ENCODE measurements around the gene RGS9. TPM values are rescaled to one million over a fixed set of nuclear protein-coding genes. Genes with fewer than 3 reads are reported as not detected.

Gene RGS9
- total RNA-seq, 4 donors from 2014 or later: 1.1 to 8.5 (median 3.6) TPM

GRCh38 chr17:65100316-65101140 lies 36.6 kb upstream of the RGS9 start:
- H3K27me3 ChIP-seq: no peaks in the 10 kb centered on the region
- peaks cover 28% of the 10 kb centered on the region for H3K4me1 ChIP-seq
- TF ChIP-seq CTCF (IDR thresholded peaks at IDR 0.05) (peak; percentile 77 to 95), POLR2AphosphoS5 (IDR thresholded peaks at IDR 0.05) (no peak), POLR2A (IDR thresholded peaks at IDR 0.05) (no peak), EP300 (IDR thresholded peaks at IDR 0.05) (no peak)
- peak overlapping the region; percentile 56 for H3K4me3 ChIP-seq
- DNase-seq (ENCODE audit: low spot score in 2 of 2): peak; percentile 86 to 94
- no peaks in the 10 kb centered on the region for H3K9me3 ChIP-seq
- 1% methylated on average over 33 of the region's 50 CpGs for WGBS
- H3K27ac ChIP-seq: peak overlapping the region; percentile 55
- no peaks in the 10 kb centered on the region for H3K36me3 ChIP-seq

DNA sequence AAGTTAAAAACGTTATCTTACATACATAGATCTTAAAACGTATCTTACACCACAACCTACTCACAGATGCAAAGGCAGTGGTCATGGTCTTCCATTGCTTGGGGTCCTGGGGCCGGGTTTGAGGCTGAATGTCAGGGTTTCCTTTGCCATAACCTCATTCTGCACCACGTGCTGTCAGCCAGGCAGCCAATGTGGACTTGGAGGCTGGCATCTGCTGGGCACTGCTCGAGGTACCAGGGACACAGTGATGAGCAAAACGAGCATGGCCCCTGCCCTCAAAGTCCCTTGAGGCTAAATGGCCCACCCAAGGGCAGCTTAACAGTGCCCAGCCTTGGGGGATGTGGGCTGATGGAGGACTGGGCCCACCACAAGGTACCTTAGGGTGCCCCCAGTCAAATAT lies 35.8 kb upstream of the RGS9 start:
- Histone ChIP-seq H3K36me3 (no peaks in the 10 kb centered on the region), H3K4me1 (peaks cover 36% of the 10 kb centered on the region), H3K4me3 (peak overlapping the region; percentile 56), H3K9me3 (no peaks in the 10 kb centered on the region), H3K27ac (no peak overlapping the region), H3K27me3 (no peaks in the 10 kb centered on the region)
- 66% methylated on average over 6 of the region's 6 CpGs for WGBS
- no peak for DNase-seq (ENCODE audit: low spot score in 2 of 2)
- no peak for TF ChIP-seq EP300 (IDR thresholded peaks at IDR 0.05)
- TF ChIP-seq CTCF (IDR thresholded peaks at IDR 0.05): no peak
- no peak for TF ChIP-seq POLR2A (IDR thresholded peaks at IDR 0.05)
- no peak for TF ChIP-seq POLR2AphosphoS5 (IDR thresholded peaks at IDR 0.05)

GRCh38 chr17:65102235-65102634 lies 34.9 kb upstream of the RGS9 start:
- WGBS: 89% methylated on average over 5 of the region's 5 CpGs
- Histone ChIP-seq H3K27ac (no peak overlapping the region), H3K27me3 (no peaks in the 10 kb centered on the region), H3K4me3 (no peak overlapping the region), H3K4me1 (peaks cover 44% of the 10 kb centered on the region), H3K9me3 (no peaks in the 10 kb centered on the region), H3K36me3 (no peaks in the 10 kb centered on the region)
- no peak for TF ChIP-seq POLR2A (IDR thresholded peaks at IDR 0.05)
- no peak for TF ChIP-seq POLR2AphosphoS5 (IDR thresholded peaks at IDR 0.05)
- TF ChIP-seq CTCF (IDR thresholded peaks at IDR 0.05): no peak
- TF ChIP-seq EP300 (IDR thresholded peaks at IDR 0.05): no peak
- no peak for DNase-seq (ENCODE audit: low spot score in 2 of 2)

- no peaks in the 10 kb centered on the region for H3K36me3 ChIP-seq
- WGBS: 65% methylated on average over 5 of the region's 5 CpGs
- no peak overlapping the region for H3K4me3 ChIP-seq
- no peak overlapping the region for H3K27ac ChIP-seq
- no peaks in the 10 kb centered on the region for H3K9me3 ChIP-seq
- no peak for DNase-seq (ENCODE audit: low spot score in 2 of 2)
- TF ChIP-seq POLR2AphosphoS5 (IDR thresholded peaks at IDR 0.05) (no peak), CTCF (IDR thresholded peaks at IDR 0.05) (no peak), EP300 (IDR thresholded peaks at IDR 0.05) (no peak), POLR2A (IDR thresholded peaks at IDR 0.05) (no peak)
- no peaks in the 10 kb centered on the region for H3K27me3 ChIP-seq
- H3K4me1 ChIP-seq: peaks cover 48% of the 10 kb centered on the region
Measured at GRCh38 chr17:65102788-65103187, 34.4 kb upstream of the RGS9 start.

DNA sequence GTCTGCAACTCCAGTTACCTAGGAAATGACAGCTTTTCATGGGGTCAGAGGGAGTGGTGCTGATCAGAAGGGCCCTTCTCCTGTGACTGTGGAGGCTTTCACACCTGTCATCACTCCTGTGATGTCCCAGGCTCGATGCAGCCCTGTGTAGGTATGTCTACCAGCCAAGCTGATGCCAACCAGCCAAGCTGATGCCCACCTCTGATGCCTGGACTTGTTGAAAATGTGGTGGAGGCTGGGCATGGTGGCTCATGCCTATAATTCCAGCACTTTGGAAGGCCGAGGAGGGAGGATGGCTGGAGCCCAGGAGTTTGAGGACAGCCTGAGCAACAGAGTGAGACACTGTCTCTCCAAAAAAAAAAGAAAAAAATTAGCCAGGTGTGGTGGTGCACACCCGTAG lies 33.7 kb upstream of the RGS9 start:
- Histone ChIP-seq H3K9me3 (no peaks in the 10 kb centered on the region), H3K4me3 (no peak overlapping the region), H3K36me3 (no peaks in the 10 kb centered on the region), H3K4me1 (peaks cover 48% of the 10 kb centered on the region), H3K27me3 (no peaks in the 10 kb centered on the region), H3K27ac (no peak overlapping the region)
- WGBS: 65% methylated on average over 3 of the region's 3 CpGs
- no peak for DNase-seq (ENCODE audit: low spot score in 2 of 2)
- TF ChIP-seq CTCF (IDR thresholded peaks at IDR 0.05): no peak
- no peak for TF ChIP-seq POLR2AphosphoS5 (IDR thresholded peaks at IDR 0.05)
- no peak for TF ChIP-seq POLR2A (IDR thresholded peaks at IDR 0.05)
- no peak for TF ChIP-seq EP300 (IDR thresholded peaks at IDR 0.05)
